Regular cardiac myocyte (primary cell): Measurements from ENCODE around the gene TRIB2. TPM values are rescaled to one million over a fixed set of nuclear protein-coding genes. Genes with fewer than 3 reads are reported as not detected.

ENCODE experiments used
- total RNA-seq: library from RNA; depleted of rRNA; stranded (reverse); fragments of >200 nt; gene quantifications from 2 replicates; pipeline ENCODE4 v1.2.3, GENCODE V29; 2014

Gene TRIB2
- 89.7 and 125 TPM in 2 replicates for total RNA-seq

DNA sequence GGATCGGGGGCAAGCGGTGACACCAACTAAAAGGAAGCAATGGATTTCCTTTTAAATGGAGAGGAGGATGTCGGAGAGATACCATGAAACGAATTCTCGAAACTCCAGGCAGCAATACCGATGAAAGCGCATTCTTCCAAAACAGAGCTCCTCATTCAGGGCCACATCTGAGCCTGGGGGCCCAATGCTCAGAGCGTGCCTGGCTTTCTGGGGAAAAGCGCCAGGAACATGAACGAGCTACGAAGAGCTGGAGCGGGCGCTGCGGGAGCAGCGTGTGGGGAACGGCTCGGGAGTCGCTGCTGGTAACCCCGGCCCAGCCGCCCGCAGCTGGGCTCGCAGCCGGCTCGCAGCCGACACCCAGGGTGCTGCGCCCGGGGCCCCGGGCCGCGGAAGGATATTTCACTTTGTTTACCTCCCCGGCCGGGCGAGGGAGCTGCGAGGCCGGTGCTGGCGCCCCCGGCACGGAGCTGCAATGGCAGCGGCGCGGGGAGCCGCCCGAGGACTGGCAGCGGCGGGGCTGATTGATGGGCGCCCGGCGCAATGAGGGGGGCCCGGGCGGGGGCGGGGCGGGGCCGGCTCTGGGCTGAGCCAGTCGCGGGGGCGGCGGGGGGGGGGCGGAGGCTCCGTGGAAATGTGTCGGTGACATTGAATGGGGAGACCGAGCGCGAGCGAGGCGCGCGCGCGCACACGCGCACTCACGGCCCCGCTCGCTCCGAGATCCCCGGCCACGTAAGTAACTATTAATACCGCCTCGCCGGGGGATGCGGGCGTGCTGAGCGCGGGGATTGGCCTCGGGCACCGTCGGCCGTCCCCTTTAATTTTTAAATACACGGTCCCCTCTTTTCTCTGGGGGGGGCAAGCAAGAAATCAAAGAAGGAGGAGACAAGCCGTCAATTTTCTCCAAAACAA, at the start of gene TRIB2:
Gene TRIB2 (plus strand): TSS at position 655 of the 909 bp plus-strand sequence. CDS start 1,372 bp downstream, outside the sequence.

